Placental epithelial cell (primary cell): Measurements from ENCODE around the gene ZNF804B. TPM values are rescaled to one million over a fixed set of nuclear protein-coding genes. Genes with fewer than 3 reads are reported as not detected.

Experiments
- small RNA-seq: library from RNA; depleted of rRNA; stranded (forward); fragments of <200 nt; gene quantifications from one replicate; pipeline ENCODE3, GENCODE V24; 2012
- total RNA-seq: library from RNA; depleted of rRNA; stranded (reverse); fragments of >200 nt; gene quantifications from 2 replicates; pipeline ENCODE4 v1.2.3, GENCODE V29; 2012

ZNF804B gene
- total RNA-seq, result not detected in 2 replicates

GRCh38 chr7:88759230-88760135, at the start of gene ZNF804B:
Gene ZNF804B (plus strand): TSS chr7:88759700. CDS start chr7:88759977, 277 bp downstream.

DNA sequence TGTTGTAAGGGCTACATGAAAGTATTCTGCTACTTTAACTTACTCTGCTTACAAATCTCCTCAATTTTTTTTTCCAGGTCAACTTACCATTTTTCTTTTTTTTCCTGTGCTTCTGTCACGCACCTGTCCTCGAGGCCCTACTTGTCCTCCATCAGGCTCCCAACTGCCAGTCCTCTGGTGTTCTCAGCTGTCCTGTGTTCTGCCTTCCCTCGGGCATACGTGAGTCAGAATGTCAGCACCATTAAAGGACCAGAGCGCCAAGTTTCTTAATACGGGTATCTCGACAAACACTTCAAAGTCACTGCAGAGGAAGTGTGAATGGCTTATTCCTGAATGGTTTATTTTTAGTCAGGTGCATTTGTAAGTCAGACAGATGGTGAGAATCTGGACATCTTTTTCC, 36.1 kb downstream of the ZNF804B start, which contains the start of gene TEX47:
TSS of gene TEX47 (minus strand) at position 185 of the 400 bp plus-strand sequence. CDS start 795 bp downstream, outside the sequence.

Small RNA genes lying within 50 kb of the gene (small RNA-seq; reads per million reads assigned to genes)
- gene AC002127.1, result not detected

Other genes starting within 250 kb of the ZNF804B start
- gene TEX47, start 36.0 kb downstream of the ZNF804B start, total RNA-seq, result not detected in 2 replicates